Measurements from ENCODE around the gene PCBP3. TPM values are rescaled to one million over a fixed set of nuclear protein-coding genes. Genes with fewer than 3 reads are reported as not detected.
"Not testable (repeated sequence)": the region's sequence is repeated elsewhere in the genome, so short reads cannot be mapped to it uniquely, and the experiment has no call there.

PCBP3 gene
- total RNA-seq, 1 donor from 2014 or later, result 7.6 TPM

GRCh38 chr21:45893740-45894449, 250.4 kb downstream of the PCBP3 start:
- DNase-seq (ENCODE audit: extremely low spot score, unreplicated experiment), result no peak
- TF ChIP-seq, protein P1, sequence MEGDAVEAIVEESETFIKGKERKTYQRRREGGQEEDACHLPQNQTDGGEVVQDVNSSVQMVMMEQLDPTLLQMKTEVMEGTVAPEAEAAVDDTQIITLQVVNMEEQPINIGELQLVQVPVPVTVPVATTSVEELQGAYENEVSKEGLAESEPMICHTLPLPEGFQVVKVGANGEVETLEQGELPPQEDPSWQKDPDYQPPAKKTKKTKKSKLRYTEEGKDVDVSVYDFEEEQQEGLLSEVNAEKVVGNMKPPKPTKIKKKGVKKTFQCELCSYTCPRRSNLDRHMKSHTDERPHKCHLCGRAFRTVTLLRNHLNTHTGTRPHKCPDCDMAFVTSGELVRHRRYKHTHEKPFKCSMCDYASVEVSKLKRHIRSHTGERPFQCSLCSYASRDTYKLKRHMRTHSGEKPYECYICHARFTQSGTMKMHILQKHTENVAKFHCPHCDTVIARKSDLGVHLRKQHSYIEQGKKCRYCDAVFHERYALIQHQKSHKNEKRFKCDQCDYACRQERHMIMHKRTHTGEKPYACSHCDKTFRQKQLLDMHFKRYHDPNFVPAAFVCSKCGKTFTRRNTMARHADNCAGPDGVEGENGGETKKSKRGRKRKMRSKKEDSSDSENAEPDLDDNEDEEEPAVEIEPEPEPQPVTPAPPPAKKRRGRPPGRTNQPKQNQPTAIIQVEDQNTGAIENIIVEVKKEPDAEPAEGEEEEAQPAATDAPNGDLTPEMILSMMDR (IDR thresholded peaks at IDR 0.05), result no peak
- no peak overlapping the region for H3K27ac Mint-ChIP-seq (ENCODE audit: unreplicated experiment)
- no peaks in the 10 kb centered on the region for H3K36me3 Mint-ChIP-seq (ENCODE audit: unreplicated experiment)
- no peak overlapping the region for H3K4me3 Mint-ChIP-seq (ENCODE audit: unreplicated experiment)
- no peaks in the 10 kb centered on the region for H3K9me3 Mint-ChIP-seq (ENCODE audit: unreplicated experiment)
- H3K4me1 Mint-ChIP-seq (ENCODE audit: unreplicated experiment), result peaks cover 15% of the 10 kb centered on the region
- H3K27me3 Mint-ChIP-seq (ENCODE audit: unreplicated experiment), result peaks cover 22% of the 10 kb centered on the region

GRCh38 chr21:45894450-45894825, 250.9 kb downstream of the PCBP3 start:
- Mint-ChIP-seq H3K4me3 (ENCODE audit: unreplicated experiment) (no peak overlapping the region), H3K9me3 (ENCODE audit: unreplicated experiment) (no peaks in the 10 kb centered on the region), H3K27ac (ENCODE audit: unreplicated experiment) (no peak overlapping the region), H3K27me3 (ENCODE audit: unreplicated experiment) (peaks cover 20% of the 10 kb centered on the region), H3K4me1 (ENCODE audit: unreplicated experiment) (peaks cover 15% of the 10 kb centered on the region), H3K36me3 (ENCODE audit: unreplicated experiment) (no peaks in the 10 kb centered on the region)
- TF ChIP-seq, protein P1 (IDR thresholded peaks at IDR 0.05), result no peak
- no peak for DNase-seq (ENCODE audit: extremely low spot score, unreplicated experiment)

- peaks cover 13% of the 10 kb centered on the region for H3K27me3 Mint-ChIP-seq (ENCODE audit: unreplicated experiment)
- H3K9me3 Mint-ChIP-seq (ENCODE audit: unreplicated experiment), result no peaks in the 10 kb centered on the region
- H3K27ac Mint-ChIP-seq (ENCODE audit: unreplicated experiment), result no peak overlapping the region
- no peaks in the 10 kb centered on the region for H3K36me3 Mint-ChIP-seq (ENCODE audit: unreplicated experiment)
- H3K4me3 Mint-ChIP-seq (ENCODE audit: unreplicated experiment), result no peak overlapping the region
- no peak for DNase-seq (ENCODE audit: extremely low spot score, unreplicated experiment)
- TF ChIP-seq, protein P1 (IDR thresholded peaks at IDR 0.05), result no peak
- peaks cover 10% of the 10 kb centered on the region for H3K4me1 Mint-ChIP-seq (ENCODE audit: unreplicated experiment)
Observed at GRCh38 chr21:45894906-45895777, 251.6 kb downstream of the PCBP3 start.

- H3K27ac Mint-ChIP-seq (ENCODE audit: unreplicated experiment), result no peak overlapping the region
- H3K4me3 Mint-ChIP-seq (ENCODE audit: unreplicated experiment), result no peak overlapping the region
- TF ChIP-seq, protein P1 (IDR thresholded peaks at IDR 0.05), result no peak
Observed at GRCh38 chr21:45895778-45896370, 252.3 kb downstream of the PCBP3 start.

GRCh38 chr21:45896431-45896830, 252.9 kb downstream of the PCBP3 start:
- H3K4me1 Mint-ChIP-seq (ENCODE audit: unreplicated experiment); H3K9me3 Mint-ChIP-seq (ENCODE audit: unreplicated experiment); H3K27ac Mint-ChIP-seq (ENCODE audit: unreplicated experiment); H3K27me3 Mint-ChIP-seq (ENCODE audit: unreplicated experiment); DNase-seq (ENCODE audit: extremely low spot score, unreplicated experiment); H3K4me3 Mint-ChIP-seq (ENCODE audit: unreplicated experiment); H3K36me3 Mint-ChIP-seq (ENCODE audit: unreplicated experiment): not testable (repeated sequence)

More at GRCh38 chr21:45895778-45896370, 252.3 kb downstream of the PCBP3 start:
- Mint-ChIP-seq H3K4me1 (ENCODE audit: unreplicated experiment) (peaks cover 10% of the 10 kb centered on the region), H3K27me3 (ENCODE audit: unreplicated experiment) (peaks cover 6% of the 10 kb centered on the region), H3K9me3 (ENCODE audit: unreplicated experiment) (no peaks in the 10 kb centered on the region), H3K36me3 (ENCODE audit: unreplicated experiment) (no peaks in the 10 kb centered on the region)
- no peak for DNase-seq (ENCODE audit: extremely low spot score, unreplicated experiment)
